Left ventricle myocardium inferior (tissue), 1 donor: ENCODE results near the gene LRRC3. TPM values are rescaled to one million over a fixed set of nuclear protein-coding genes. Genes with fewer than 3 reads are reported as not detected.

ENCODE experiments used
- DNase-seq: peaks from one replicate; pipeline ENCODE4 v3.0.0-alpha.2; 2020
- H3K27ac ChIP-seq: fragments of 200-600 bp; replicated peaks from 2 replicates; pipeline ENCODE4 v1.8.0; 2021
- H3K27me3 ChIP-seq: fragments of 200-600 bp; 2 replicates; pipeline ENCODE4 v1.8.0; 2021; ENCODE audit warnings: low read depth
- H3K36me3 ChIP-seq: fragments of 200-600 bp; 2 replicates; pipeline ENCODE4 v1.8.0; 2021
- H3K4me1 ChIP-seq: fragments of 200-600 bp; 2 replicates; pipeline ENCODE4 v1.8.0; 2021
- H3K4me3 ChIP-seq: fragments of 200-600 bp; 2 replicates; pipeline ENCODE4 v1.8.0; 2021; ENCODE audit warnings: mild to moderate bottlenecking, moderate library complexity
- H3K9me3 ChIP-seq: fragments of 200-600 bp; replicated peaks from 2 replicates; pipeline ENCODE4 v1.8.0; 2021
- CTCF ChIP-seq: fragments of 200-600 bp; IDR thresholded peaks from 2 replicates; pipeline ENCODE4 v1.8.0; 2021; ENCODE audit warnings: antibody characterized with exemption, mild to moderate bottlenecking, borderline replicate concordance
- intact Hi-C: fragments of 100-400 bp; cut with micrococcal nuclease; formaldehyde crosslinking; loops from one replicate; pipeline ENCODE4 v1.11.0; 2022
- total RNA-seq: library from RNA; stranded (reverse); fragmentation: NEBNext Ultra II Directional; extraction: Animal tissue kit (Norgen Biotek cat#: 25700); gene quantifications from one replicate; pipeline ENCODE4 v1.2.1, GENCODE V29; 2021
- donor health status: DM: no; HTN: yes; CAD: no; lungs with severe emphysema.

Gene LRRC3
- total RNA-seq, 1 donor from 2014 or later = 1.8 TPM

GRCh38 chr21:44440241-44441040, 14.9 kb upstream of the LRRC3 start:
- DNase-seq = no peak
- Histone ChIP-seq H3K4me3 (no peak overlapping the region), H3K9me3 (no peaks in the 10 kb centered on the region), H3K27me3 (peaks cover 5% of the 10 kb centered on the region), H3K36me3 (no peaks in the 10 kb centered on the region), H3K4me1 (peaks cover 17% of the 10 kb centered on the region), H3K27ac (no peak overlapping the region)
- intact Hi-C loops = no loop called here
- TF ChIP-seq CTCF = no peak

- intact Hi-C loops = no loop called here
- H3K27ac ChIP-seq = no peak overlapping the region
- H3K27me3 ChIP-seq = peaks cover 11% of the 10 kb centered on the region
- peaks cover 17% of the 10 kb centered on the region for H3K4me1 ChIP-seq
- H3K9me3 ChIP-seq = no peaks in the 10 kb centered on the region
- no peak for TF ChIP-seq CTCF
- DNase-seq = no peak
- H3K4me3 ChIP-seq = no peak overlapping the region
- no peaks in the 10 kb centered on the region for H3K36me3 ChIP-seq
Observed at GRCh38 chr21:44441041-44441400, 14.3 kb upstream of the LRRC3 start.

- H3K4me1 ChIP-seq = peaks cover 17% of the 10 kb centered on the region
- intact Hi-C loops = no loop called here
- peaks cover 15% of the 10 kb centered on the region for H3K27me3 ChIP-seq
- no peaks in the 10 kb centered on the region for H3K36me3 ChIP-seq
- H3K4me3 ChIP-seq = no peak overlapping the region
- no peak for TF ChIP-seq CTCF
- no peak for DNase-seq
- no peak overlapping the region for H3K27ac ChIP-seq
- H3K9me3 ChIP-seq = no peaks in the 10 kb centered on the region
Observed at GRCh38 chr21:44441581-44442265, 13.6 kb upstream of the LRRC3 start.

- no peak for TF ChIP-seq CTCF
- no peak overlapping the region for H3K4me3 ChIP-seq
- intact Hi-C loops = no loop called here
- H3K9me3 ChIP-seq = no peaks in the 10 kb centered on the region
- H3K36me3 ChIP-seq = no peaks in the 10 kb centered on the region
- H3K27ac ChIP-seq = no peak overlapping the region
- DNase-seq = no peak
- peaks cover 15% of the 10 kb centered on the region for H3K27me3 ChIP-seq
- H3K4me1 ChIP-seq = peaks cover 17% of the 10 kb centered on the region
Observed at GRCh38 chr21:44442266-44443125, 12.8 kb upstream of the LRRC3 start.

GRCh38 chr21:44443291-44443890, 11.9 kb upstream of the LRRC3 start:
- H3K27ac ChIP-seq = no peak overlapping the region
- peak; percentile 4 for DNase-seq

More at GRCh38 chr21:44443291-44443890, 11.9 kb upstream of the LRRC3 start:
- H3K36me3 ChIP-seq = no peaks in the 10 kb centered on the region
- peaks cover 22% of the 10 kb centered on the region for H3K27me3 ChIP-seq
- peaks cover 8% of the 10 kb centered on the region for H3K4me1 ChIP-seq
- intact Hi-C loops = no loop called here
- no peak for TF ChIP-seq CTCF
- no peaks in the 10 kb centered on the region for H3K9me3 ChIP-seq
- no peak overlapping the region for H3K4me3 ChIP-seq
